Esophagus (tissue), 2 donors: Measurements from ENCODE around the gene BEAN1. TPM values are rescaled to one million over a fixed set of nuclear protein-coding genes. Genes with fewer than 3 reads are reported as not detected.

Experiments used
- H3K27ac ChIP-seq, 2 donors: one replicate each; pipeline ENCODE4 v1.5.1; 2013; ENCODE audit warnings: low read depth in 2 of 2, mild to moderate bottlenecking in 2 of 2, inconsistent platforms in 1 of 2, low read length in 1 of 2, moderate library complexity in 1 of 2
- H3K27me3 ChIP-seq, 2 donors: one replicate each; pipeline ENCODE4 v1.6.1; 2013; ENCODE audit warnings: low read length in 2 of 2, control low read depth in 1 of 2, mild to moderate bottlenecking in 1 of 2; ENCODE audit not compliant: insufficient read depth in 2 of 2, control insufficient read depth in 1 of 2
- H3K36me3 ChIP-seq, 2 donors: one replicate each; pipeline ENCODE4 v1.6.1; 2013; ENCODE audit warnings: low read length in 1 of 2; ENCODE audit not compliant: control insufficient read depth in 2 of 2, insufficient read depth in 2 of 2
- H3K4me1 ChIP-seq, 2 donors: one replicate each; pipeline ENCODE4 v1.6.1; 2013; ENCODE audit warnings: low read length in 1 of 2; ENCODE audit not compliant: control insufficient read depth in 2 of 2, insufficient read depth in 2 of 2
- H3K4me3 ChIP-seq, 2 donors: one replicate each; pipeline ENCODE4 v1.5.1; 2013; ENCODE audit warnings: low read length in 2 of 2, mild to moderate bottlenecking in 2 of 2, low read depth in 1 of 2, moderate library complexity in 1 of 2
- H3K9me3 ChIP-seq, 2 donors: one replicate each; pipeline ENCODE4 v1.6.1; 2013; ENCODE audit warnings: mild to moderate bottlenecking in 2 of 2, low read depth in 1 of 2, low read length in 1 of 2, moderate library complexity in 1 of 2; ENCODE audit not compliant: control insufficient read depth in 2 of 2, insufficient read depth in 1 of 2
- WGBS, 2 donors: extraction: QIAGEN DNeasy Blood & Tissue Kit; methylation state at CpG; one replicate each; pipeline ENCODE4 v1.1.7; 2013; 5-methylcytosine and 5-hydroxymethylcytosine counted together
- polyA plus RNA-seq, 2 donors: library from polyadenylated mRNA; stranded (reverse); fragments of 200-250 nt; gene quantifications; one replicate each; pipeline ENCODE4 v1.2.3, GENCODE V29; 2013
- donor health status: healthy with polysubstance abuse.
- donor health status: Bipolar disorder and iron deficiency.

The BEAN1 gene
- polyA plus RNA-seq, 2 donors: 0.40 to 0.73 TPM

DNA sequence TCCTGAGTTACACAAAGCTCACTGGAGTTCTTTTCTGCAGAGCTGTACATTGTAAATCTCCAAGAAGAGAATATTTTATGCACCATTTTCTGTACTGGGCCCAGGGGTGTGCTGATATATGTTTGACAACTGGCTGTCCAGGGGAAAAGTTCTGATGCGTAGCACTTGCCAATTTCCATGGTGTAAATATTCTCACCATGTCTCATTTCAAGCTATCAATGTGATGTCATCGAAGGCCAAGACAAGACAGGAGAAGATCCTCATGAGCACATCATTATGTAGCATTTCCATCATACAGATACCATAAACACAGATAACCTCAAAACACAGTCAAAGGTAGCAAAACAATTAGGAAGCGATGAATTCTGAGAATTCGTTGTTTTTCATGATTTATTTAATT is 41.7 kb upstream of the BEAN1 start:
- no peaks in the 10 kb centered on the region for H3K27me3 ChIP-seq
- no peak overlapping the region for H3K27ac ChIP-seq

DNA sequence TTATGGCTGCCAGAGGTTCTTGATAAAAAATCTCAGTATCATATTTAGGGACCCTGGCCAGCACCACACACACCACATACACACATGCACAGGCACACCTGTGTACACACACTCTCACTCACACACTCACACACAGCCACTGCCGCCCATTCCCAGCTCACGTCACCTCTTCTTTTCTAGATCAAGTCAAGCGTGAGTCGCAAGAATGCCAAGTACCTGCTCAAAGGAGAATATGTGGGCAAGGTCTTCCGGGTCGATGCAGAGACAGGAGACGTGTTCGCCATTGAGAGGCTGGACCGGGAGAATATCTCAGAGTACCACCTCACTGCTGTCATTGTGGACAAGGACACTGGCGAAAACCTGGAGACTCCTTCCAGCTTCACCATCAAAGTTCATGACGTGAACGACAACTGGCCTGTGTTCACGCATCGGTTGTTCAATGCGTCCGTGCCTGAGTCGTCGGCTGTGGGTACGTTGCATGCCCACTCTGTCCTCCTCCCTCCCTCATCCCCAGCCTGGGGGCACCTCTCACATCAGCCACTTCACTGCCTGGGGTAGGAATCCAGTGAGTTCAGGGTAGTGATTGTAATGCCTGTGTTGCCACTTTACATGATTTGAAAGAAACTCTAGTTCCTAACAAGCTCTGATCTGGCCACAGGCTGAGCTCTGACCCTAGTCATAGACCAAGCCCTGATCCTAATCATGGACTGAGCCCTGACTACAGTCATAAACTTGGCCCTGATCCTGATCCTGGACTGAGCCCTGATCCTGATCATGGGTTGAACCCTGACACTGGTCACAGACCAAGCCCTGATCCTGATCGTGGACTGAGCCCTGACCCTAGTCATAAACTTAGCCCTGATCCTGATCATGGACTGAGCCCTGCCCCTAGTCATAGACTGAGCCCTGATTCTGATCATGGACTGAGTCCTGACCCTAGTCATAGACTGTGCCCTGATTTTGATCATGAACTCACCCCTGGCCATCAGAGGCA is 40.2 kb upstream of the BEAN1 start:
- peaks cover 0 to 3% of the 10 kb centered on the region in 2 donors for H3K4me1 ChIP-seq
- no peaks in the 10 kb centered on the region for H3K27me3 ChIP-seq
- no peak overlapping the region for H3K27ac ChIP-seq
- no peak overlapping the region for H3K4me3 ChIP-seq
- no peaks in the 10 kb centered on the region for H3K9me3 ChIP-seq
- 82 to 84% methylated on average over 20 of the region's 20 CpGs for WGBS, 2 donors
- H3K36me3 ChIP-seq: peaks cover 0 to 2% of the 10 kb centered on the region in 2 donors

More for the DNA sequence above, 41.7 kb upstream of the BEAN1 start:
- WGBS, 2 donors: 92 to 93% methylated on average over 4 of the region's 4 CpGs
- peaks cover 0 to under 1% of the 10 kb centered on the region in 2 donors for H3K36me3 ChIP-seq
- no peak overlapping the region for H3K4me3 ChIP-seq
- no peaks in the 10 kb centered on the region for H3K9me3 ChIP-seq
- peaks cover 0 to 3% of the 10 kb centered on the region in 2 donors for H3K4me1 ChIP-seq

DNA sequence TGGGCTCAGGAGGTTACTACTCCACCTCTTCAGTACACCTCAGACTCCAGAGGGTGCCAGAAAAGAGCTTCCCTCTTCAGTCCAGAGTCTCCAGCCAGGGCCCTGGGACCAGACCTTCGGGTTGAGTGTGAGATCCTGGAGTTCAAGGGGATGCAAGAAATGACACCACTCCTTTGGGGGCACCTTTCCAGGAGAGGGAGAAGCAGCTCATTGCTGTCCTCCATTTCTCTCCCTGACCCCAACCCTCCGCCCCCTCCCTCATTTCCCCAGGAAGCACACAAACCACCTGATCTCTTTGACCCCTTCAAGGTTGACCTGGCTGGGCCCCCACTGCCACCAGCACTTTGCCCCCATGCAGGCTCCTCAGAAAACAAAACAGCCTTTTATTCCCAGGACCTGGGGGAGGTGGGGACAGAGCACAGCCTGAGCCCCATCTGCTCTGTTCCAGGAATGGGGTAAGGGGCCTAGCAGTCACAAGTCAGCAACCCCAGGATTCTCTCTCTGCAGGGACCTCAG is 39.2 kb upstream of the BEAN1 start:
- H3K27ac ChIP-seq: no peak overlapping the region
- no peaks in the 10 kb centered on the region for H3K27me3 ChIP-seq

DNA sequence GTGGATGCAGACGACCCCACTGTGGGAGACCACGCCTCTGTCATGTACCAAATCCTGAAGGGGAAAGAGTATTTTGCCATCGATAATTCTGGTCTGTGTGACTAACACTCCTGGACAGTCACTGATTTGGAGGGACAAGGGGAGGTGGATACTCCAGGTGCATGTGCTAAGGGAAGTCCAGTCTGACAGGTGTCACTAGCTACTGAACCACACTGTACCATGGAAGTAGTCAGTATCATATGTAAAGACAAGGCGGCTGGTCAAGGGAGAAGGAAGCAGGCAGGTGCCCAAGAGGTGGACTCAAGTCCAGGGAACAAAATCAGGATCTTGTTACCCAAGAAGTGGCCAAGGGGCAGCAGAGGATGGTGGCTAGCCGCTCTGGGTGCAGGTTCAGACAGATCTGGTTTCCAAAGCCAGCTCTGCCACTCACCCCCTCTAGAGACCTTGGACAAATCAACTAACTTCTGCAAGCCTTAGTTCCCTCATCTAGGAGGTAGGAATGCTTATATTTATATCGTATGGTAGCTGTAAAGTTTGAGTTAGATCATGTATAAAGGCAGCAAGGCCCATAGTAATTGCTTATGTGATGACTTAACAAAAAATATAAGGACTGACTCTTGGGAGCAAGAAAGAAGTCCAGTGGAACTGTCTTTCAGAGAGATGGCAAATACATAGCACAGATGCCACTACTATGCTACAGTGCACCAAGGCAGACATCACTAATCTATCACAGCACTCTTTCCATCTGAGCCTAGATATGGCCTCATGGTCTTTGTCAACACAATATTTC is 38.5 kb upstream of the BEAN1 start:
- Histone ChIP-seq H3K27me3 (no peaks in the 10 kb centered on the region), H3K36me3 (peaks cover 0 to 2% of the 10 kb centered on the region in 2 donors), H3K4me1 (peaks cover 0 to under 1% of the 10 kb centered on the region in 2 donors), H3K9me3 (no peaks in the 10 kb centered on the region), H3K27ac (no peak overlapping the region), H3K4me3 (no peak overlapping the region)
- WGBS, 2 donors: 85 to 87% methylated on average over 6 of the region's 6 CpGs

More for the DNA sequence above, 39.2 kb upstream of the BEAN1 start:
- Histone ChIP-seq H3K4me3 (no peak overlapping the region), H3K9me3 (no peaks in the 10 kb centered on the region), H3K4me1 (peaks cover 0 to 3% of the 10 kb centered on the region in 2 donors), H3K36me3 (peaks cover 0 to 2% of the 10 kb centered on the region in 2 donors)
- WGBS, 2 donors: 78 to 80% methylated on average over 2 of the region's 2 CpGs

DNA sequence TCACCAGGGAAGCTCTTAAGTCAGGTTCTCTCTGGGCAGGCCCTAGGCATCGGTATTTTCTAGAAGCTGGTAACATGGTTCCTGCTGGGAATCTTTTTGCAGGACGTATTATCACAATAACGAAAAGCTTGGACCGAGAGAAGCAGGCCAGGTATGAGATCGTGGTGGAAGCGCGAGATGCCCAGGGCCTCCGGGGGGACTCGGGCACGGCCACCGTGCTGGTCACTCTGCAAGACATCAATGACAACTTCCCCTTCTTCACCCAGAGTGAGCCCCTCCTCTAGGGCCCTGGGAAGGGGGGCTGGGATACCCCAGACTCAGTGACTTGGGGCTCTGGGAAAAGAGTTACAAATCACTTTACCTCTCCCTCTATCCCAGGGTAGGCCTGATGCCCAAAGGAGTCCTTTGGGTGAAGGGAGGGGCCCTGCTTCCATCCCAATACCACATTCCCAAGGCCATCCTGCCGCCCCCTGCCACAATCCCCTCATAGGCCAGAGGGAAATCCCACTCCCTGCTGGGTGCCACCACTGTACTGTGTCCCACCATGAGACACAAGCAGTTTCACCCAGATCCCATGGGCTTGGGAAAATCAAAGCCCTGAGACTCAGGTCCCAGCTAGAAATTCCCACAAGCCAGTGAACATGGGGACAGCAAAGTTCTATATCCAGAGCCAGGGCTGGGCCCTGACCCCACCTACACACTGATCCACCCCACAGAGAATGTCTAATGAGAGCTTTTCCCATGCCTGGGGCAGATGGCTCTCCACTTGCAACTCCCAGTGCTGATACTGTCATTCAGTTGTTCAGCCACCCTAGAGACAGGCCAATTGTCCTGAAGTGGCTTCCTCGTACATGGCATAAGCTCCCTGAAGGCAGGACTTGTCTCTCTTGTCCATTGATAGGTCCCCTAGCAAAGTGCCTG is 37.6 kb upstream of the BEAN1 start:
- H3K36me3 ChIP-seq: peaks cover 0 to 2% of the 10 kb centered on the region in 2 donors
- WGBS, 2 donors: 93 to 94% methylated on average over 12 to 13 of the region's 13 CpGs

DNA sequence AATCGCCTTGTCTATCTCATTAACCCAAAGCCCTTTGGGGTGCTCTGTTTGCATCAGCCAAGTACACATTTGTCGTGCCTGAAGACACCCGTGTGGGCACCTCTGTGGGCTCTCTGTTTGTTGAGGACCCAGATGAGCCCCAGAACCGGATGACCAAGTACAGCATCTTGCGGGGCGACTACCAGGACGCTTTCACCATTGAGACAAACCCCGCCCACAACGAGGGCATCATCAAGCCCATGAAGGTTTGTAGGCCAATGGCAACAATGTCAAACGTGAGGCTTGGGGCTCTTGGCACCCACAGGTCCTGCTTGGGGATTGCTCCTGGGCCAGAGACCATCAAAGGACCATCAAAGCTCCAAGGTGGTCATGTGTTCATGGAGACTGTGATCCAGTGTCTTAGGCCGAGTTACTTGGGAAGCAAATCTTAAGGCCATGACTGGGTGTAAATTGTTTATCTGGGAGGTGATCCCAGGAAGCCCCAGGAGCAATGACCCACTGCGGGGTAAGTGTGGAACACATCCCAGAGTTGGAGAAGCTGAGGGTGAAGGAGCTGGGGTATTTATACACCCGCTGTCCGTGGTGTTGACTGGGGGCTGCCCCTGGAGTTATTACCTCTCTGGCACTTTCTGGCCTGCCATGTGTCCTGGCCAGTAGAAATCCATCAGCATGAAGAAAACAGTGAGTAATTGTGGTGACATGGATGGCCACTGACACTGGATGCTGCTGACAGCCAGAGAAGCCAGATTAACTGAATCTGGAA is 36.6 kb upstream of the BEAN1 start:
- H3K9me3 ChIP-seq: no peaks in the 10 kb centered on the region
- WGBS, 2 donors: 88 to 89% methylated on average over 14 of the region's 14 CpGs
- no peak overlapping the region for H3K27ac ChIP-seq
- H3K4me3 ChIP-seq: no peak overlapping the region
- H3K36me3 ChIP-seq: peaks cover 0 to 2% of the 10 kb centered on the region in 2 donors
- no peaks in the 10 kb centered on the region for H3K27me3 ChIP-seq
- no peaks in the 10 kb centered on the region for H3K4me1 ChIP-seq

More for the DNA sequence above, 37.6 kb upstream of the BEAN1 start:
- Histone ChIP-seq H3K27me3 (no peaks in the 10 kb centered on the region), H3K9me3 (no peaks in the 10 kb centered on the region), H3K4me3 (no peak overlapping the region), H3K4me1 (no peaks in the 10 kb centered on the region), H3K27ac (no peak overlapping the region)

DNA sequence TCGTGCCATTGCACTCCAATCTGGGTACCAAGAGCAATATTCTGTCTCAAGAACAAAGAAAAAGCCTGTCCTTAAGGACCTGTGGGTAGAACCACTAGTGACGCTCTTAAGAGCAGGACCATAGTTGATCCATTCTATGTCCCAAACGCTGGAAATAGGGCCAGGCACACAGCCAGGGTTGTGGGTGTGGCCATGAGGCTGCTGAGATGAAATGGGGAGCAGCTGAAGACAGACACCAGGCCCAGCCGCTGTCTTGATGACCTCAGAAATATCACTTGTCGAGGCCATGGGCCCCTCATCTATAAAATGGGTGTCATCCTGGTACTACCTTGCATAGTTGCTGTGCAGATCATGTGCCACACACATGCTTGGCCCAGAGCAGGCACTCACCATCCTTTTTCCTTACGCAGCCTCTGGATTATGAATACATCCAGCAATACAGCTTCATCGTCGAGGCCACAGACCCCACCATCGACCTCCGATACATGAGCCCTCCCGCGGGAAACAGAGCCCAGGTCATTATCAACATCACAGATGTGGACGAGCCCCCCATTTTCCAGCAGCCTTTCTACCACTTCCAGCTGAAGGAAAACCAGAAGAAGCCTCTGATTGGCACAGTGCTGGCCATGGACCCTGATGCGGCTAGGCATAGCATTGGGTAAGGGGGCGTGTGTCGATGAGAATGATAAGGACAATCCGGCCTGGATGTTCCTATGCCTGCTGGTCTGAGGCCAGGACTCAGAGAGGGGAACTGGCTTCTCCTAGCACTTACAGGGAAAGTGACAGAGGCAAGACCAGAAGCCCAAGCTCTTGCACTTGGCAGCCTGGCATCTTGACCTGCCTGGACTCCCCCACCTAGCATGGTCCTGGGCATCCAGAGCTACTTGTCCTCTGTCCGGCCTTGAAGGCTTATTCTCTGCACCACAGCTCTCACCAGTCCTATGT is 35.1 kb upstream of the BEAN1 start:
- Histone ChIP-seq H3K36me3 (peaks cover 0 to 2% of the 10 kb centered on the region in 2 donors), H3K9me3 (no peaks in the 10 kb centered on the region), H3K27ac (no peak overlapping the region), H3K4me1 (no peaks in the 10 kb centered on the region), H3K27me3 (no peaks in the 10 kb centered on the region), H3K4me3 (no peak overlapping the region)
- WGBS, 2 donors: 83 to 85% methylated on average over 18 of the region's 18 CpGs
